ENCODE measurements around the gene HIBCH. TPM values are rescaled to one million over a fixed set of nuclear protein-coding genes. Genes with fewer than 3 reads are reported as not detected.

HIBCH gene
- total and polyA plus RNA-seq, 2 of the 13 experiments (the other 11 are each of a cell fraction or from before 2014, with no cell fraction given), result 18.8 to 49.5 TPM

- TF ChIP-seq RXRB (CRISPR knock-in tag; IDR thresholded peaks at IDR 0.05; ENCODE audit: borderline replicate concordance) (peak; percentile 85), SNAPC4 (CRISPR knock-in tag; IDR thresholded peaks at IDR 0.05) (peak; percentile 94), MEIS2 (CRISPR knock-in tag; IDR thresholded peaks at IDR 0.05) (peak; percentile 66; the same call in 1 of the 2 replicates), YEATS2 (CRISPR knock-in tag; IDR thresholded peaks at IDR 0.05; ENCODE audit: borderline replicate concordance) (peak; percentile 99), ZNF350 (CRISPR knock-in tag; IDR thresholded peaks at IDR 0.05; ENCODE audit: borderline replicate concordance, low read depth) (peak; percentile 98; the same call in 1 of the 2 replicates), ZSCAN20 (CRISPR knock-in tag; IDR thresholded peaks at IDR 0.05; ENCODE audit: borderline replicate concordance) (peak; percentile 79; the same call in 1 of the 2 replicates), ZSCAN9 (CRISPR knock-in tag; IDR thresholded peaks at IDR 0.05; ENCODE audit: borderline replicate concordance) (peak; percentile 96), CBFB (CRISPR knock-in tag; IDR thresholded peaks at IDR 0.05) (peak; percentile 83; the same call in 1 of the 2 replicates), HOMEZ (CRISPR knock-in tag; IDR thresholded peaks at IDR 0.05; ENCODE audit: low read depth) (peak; percentile 100), SATB2 (CRISPR knock-in tag; IDR thresholded peaks at IDR 0.05) (no peak), ZC3H13 (CRISPR knock-in tag; IDR thresholded peaks at IDR 0.05) (no peak; the same call in 1 of the 2 replicates), ZNF784 (CRISPR knock-in tag; IDR thresholded peaks at IDR 0.05; ENCODE audit: borderline replicate concordance) (peak; percentile 73; the same call in 1 of the 2 replicates), SNRNP70 (IDR thresholded peaks at IDR 0.05; ENCODE audit: low read depth, low read length) (no peak), ZNF282 (IDR thresholded peaks at IDR 0.05; ENCODE audit: partially characterized antibody) (no peak), NFRKB (IDR thresholded peaks at IDR 0.05) (no peak), SIN3B (IDR thresholded peaks at IDR 0.05; ENCODE audit: low read length) (no peak), PPARG (CRISPR knock-in tag; conservative IDR thresholded peaks at IDR 0.05) (peak; percentile 56), FOXP1 (IDR thresholded peaks at IDR 0.05) (0 out of 2 replicates have a peak, but pooled peaks have one; percentile 29), FOXP1 (CRISPR knock-in tag; IDR thresholded peaks at IDR 0.05) (peak; percentile 57; the same call in 1 of the 2 replicates), IRX3 (CRISPR knock-in tag; IDR thresholded peaks at IDR 0.05; ENCODE audit: borderline replicate concordance, low read depth) (peak; percentile 48; the same call in 1 of the 2 replicates)
These were observed at the start of gene HIBCH (continued) for GRCh38 chr2:190319555-190320498.
